Right atrium auricular region (tissue), 2 donors: ENCODE measurements around the gene EPB41L4A. TPM values are rescaled to one million over a fixed set of nuclear protein-coding genes. Genes with fewer than 3 reads are reported as not detected.
"Not testable (repeated sequence)": the region's sequence is repeated elsewhere in the genome, so short reads cannot be mapped to it uniquely, and the experiment has no call there.

ENCODE experiments used
- DNase-seq: peaks from one replicate; pipeline ENCODE4 v3.0.0-alpha.2; 2019; ENCODE audit warnings: low spot score
- H3K27ac ChIP-seq, 2 donors: fragments of 200-600 bp; sonication (generic); 1 replicate in 1 of 2; 2 replicates in 1 of 2; pipeline ENCODE4 v1.5.1; 2016 to 2019
- H3K27me3 ChIP-seq, 2 donors: fragments of 200-600 bp; sonication (generic); one replicate each; pipeline versions ENCODE4 v1.5.1 to v1.6.0; 2017 to 2019
- H3K36me3 ChIP-seq: fragments of 200-600 bp; sonication (generic); one replicate; pipeline ENCODE4 v1.5.1; 2016
- H3K4me1 ChIP-seq, 2 donors: fragments of 200-600 bp; sonication (generic); one replicate each; pipeline versions ENCODE4 v1.5.1 to v1.6.0; 2017 to 2019
- H3K4me3 ChIP-seq, 2 donors: fragments of 200-600 bp; sonication (generic); 1 replicate in 1 of 2; 2 replicates in 1 of 2; pipeline ENCODE4 v1.5.1; 2017 to 2019; ENCODE audit warnings: mild to moderate bottlenecking in 1 of 2, moderate library complexity in 1 of 2
- H3K9me3 ChIP-seq, 2 donors: fragments of 200-600 bp; sonication (generic); one replicate each; pipeline ENCODE4 v1.5.1; 2019
- total RNA-seq, 2 donors: library from RNA; depleted of rRNA; stranded (reverse); fragments of >200 nt; gene quantifications; one replicate each; pipeline ENCODE4 v1.1.0, GENCODE V29; 2016
- TF ChIP-seq, protein P1 (sequence below), 2 donors: fragments of 200-600 bp; sonication (generic); IDR thresholded peaks; one replicate each; pipeline ENCODE4 v1.5.1; 2019; ENCODE audit warnings: antibody characterized with exemption in 2 of 2

Gene EPB41L4A
- total RNA-seq, 2 donors from 2014 or later = 13.8 to 17.9 TPM

- Histone ChIP-seq H3K27me3 (no peaks in the 10 kb centered on the region), H3K4me3 (no peak overlapping the region), H3K27ac (no peak overlapping the region), H3K9me3 (no peaks in the 10 kb centered on the region), H3K36me3 (peaks cover 7% of the 10 kb centered on the region), H3K4me1 (peaks cover 0 to 5% of the 10 kb centered on the region in 2 donors)
- DNase-seq = no peak
- TF ChIP-seq, protein P1, sequence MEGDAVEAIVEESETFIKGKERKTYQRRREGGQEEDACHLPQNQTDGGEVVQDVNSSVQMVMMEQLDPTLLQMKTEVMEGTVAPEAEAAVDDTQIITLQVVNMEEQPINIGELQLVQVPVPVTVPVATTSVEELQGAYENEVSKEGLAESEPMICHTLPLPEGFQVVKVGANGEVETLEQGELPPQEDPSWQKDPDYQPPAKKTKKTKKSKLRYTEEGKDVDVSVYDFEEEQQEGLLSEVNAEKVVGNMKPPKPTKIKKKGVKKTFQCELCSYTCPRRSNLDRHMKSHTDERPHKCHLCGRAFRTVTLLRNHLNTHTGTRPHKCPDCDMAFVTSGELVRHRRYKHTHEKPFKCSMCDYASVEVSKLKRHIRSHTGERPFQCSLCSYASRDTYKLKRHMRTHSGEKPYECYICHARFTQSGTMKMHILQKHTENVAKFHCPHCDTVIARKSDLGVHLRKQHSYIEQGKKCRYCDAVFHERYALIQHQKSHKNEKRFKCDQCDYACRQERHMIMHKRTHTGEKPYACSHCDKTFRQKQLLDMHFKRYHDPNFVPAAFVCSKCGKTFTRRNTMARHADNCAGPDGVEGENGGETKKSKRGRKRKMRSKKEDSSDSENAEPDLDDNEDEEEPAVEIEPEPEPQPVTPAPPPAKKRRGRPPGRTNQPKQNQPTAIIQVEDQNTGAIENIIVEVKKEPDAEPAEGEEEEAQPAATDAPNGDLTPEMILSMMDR (IDR thresholded peaks at IDR 0.05) = no peak
Observed at GRCh38 chr5:112208699-112209615, 210.1 kb downstream of the EPB41L4A start.

DNA sequence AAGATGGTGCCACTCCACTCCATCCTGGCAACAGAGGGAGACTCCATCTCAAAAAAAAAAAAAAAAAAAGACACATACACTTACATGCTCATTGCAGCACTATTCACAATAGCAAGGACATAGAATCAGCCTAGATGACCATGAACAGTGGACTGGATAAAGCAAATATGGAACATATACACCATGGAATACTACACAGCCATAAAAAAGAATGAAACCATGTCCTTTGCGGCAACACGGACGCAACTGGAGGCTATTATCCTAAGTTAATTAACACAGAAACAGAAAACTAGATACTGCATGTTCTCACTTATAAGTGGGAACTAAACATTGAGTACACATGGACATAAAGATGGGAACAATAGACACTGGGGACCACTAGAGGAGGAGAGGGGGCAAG, 210.9 kb downstream of the EPB41L4A start:
- not testable (repeated sequence) for H3K27me3 ChIP-seq, H3K9me3 ChIP-seq, H3K27ac ChIP-seq

DNA sequence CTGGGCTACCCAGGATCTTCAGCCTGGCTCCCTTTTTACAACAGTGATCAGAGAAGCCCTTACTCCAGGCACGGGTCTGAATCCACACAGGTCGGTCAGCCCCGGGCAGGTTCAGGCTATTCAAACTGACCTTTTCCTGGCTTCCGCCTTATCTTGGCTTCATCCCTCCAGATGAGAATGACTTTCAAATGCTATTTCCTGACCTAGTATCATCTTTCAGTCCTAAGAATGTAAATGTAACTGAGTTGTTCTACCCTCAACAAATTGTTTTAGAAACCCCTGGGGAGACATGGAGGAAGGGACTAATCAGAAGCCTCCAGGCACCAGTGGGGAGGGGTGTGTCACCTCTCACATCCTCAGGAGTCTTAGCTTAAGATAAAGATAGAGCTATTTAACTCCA, 213.2 kb downstream of the EPB41L4A start:
- no peaks in the 10 kb centered on the region for H3K27me3 ChIP-seq
- DNase-seq = no peak
- H3K9me3 ChIP-seq = no peaks in the 10 kb centered on the region
- no peak overlapping the region for H3K4me3 ChIP-seq
- TF ChIP-seq, protein P1 (IDR thresholded peaks at IDR 0.05) = no peak
- peaks cover 25% of the 10 kb centered on the region for H3K36me3 ChIP-seq
- no peak overlapping the region for H3K27ac ChIP-seq
- H3K4me1 ChIP-seq = peaks cover 0 to 5% of the 10 kb centered on the region in 2 donors

More for the DNA sequence above, 210.9 kb downstream of the EPB41L4A start:
- H3K36me3 ChIP-seq, H3K4me3 ChIP-seq, DNase-seq, H3K4me1 ChIP-seq: not testable (repeated sequence)

- TF ChIP-seq, protein P1 (IDR thresholded peaks at IDR 0.05) = no peak
- H3K36me3 ChIP-seq = peaks cover 33% of the 10 kb centered on the region
Observed at GRCh38 chr5:112203229-112203628, 215.8 kb downstream of the EPB41L4A start.

DNA sequence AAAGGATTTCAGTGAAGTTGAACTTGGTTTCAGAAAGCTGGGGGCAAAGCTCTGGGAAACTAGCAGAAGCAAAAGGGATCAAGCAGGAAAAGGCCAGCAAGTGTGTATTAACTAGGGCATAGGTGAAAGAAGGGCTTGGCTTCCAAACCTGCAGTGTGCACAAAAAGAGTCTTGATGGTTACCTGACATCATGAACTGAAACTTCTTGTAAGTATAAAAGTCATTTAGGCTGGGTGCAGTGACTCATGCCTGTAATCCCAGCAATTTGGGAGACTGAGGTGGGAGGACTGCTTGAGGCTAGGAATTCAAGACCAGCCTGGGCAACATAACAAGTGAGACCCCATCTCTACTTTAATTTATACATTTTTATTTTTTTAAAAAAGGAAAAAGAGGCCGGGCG, 216.4 kb downstream of the EPB41L4A start:
- H3K4me3 ChIP-seq = no peak overlapping the region
- H3K36me3 ChIP-seq = peaks cover 33% of the 10 kb centered on the region
- H3K9me3 ChIP-seq = no peaks in the 10 kb centered on the region
- H3K4me1 ChIP-seq = peaks cover 0 to 5% of the 10 kb centered on the region in 2 donors
- TF ChIP-seq, protein P1 (IDR thresholded peaks at IDR 0.05) = no peak
- H3K27ac ChIP-seq = no peak overlapping the region
- no peak for DNase-seq
- no peaks in the 10 kb centered on the region for H3K27me3 ChIP-seq

More at GRCh38 chr5:112203229-112203628, 215.8 kb downstream of the EPB41L4A start:
- H3K4me1 ChIP-seq = peaks cover 0 to 5% of the 10 kb centered on the region in 2 donors
- no peaks in the 10 kb centered on the region for H3K27me3 ChIP-seq
- H3K4me3 ChIP-seq = no peak overlapping the region
- H3K9me3 ChIP-seq = no peaks in the 10 kb centered on the region
- no peak for DNase-seq
- H3K27ac ChIP-seq = no peak overlapping the region

GRCh38 chr5:112201141-112201540, 217.9 kb downstream of the EPB41L4A start:
- no peak overlapping the region for H3K27ac ChIP-seq
- no peaks in the 10 kb centered on the region for H3K9me3 ChIP-seq
- H3K36me3 ChIP-seq = peaks cover 33% of the 10 kb centered on the region
- TF ChIP-seq, protein P1 (IDR thresholded peaks at IDR 0.05) = no peak
- H3K4me1 ChIP-seq = peaks cover 0 to 5% of the 10 kb centered on the region in 2 donors
- H3K4me3 ChIP-seq = no peak overlapping the region
- no peak for DNase-seq
- no peaks in the 10 kb centered on the region for H3K27me3 ChIP-seq
